Testis (tissue), 3 donors: ENCODE results near the gene ALDH4A1. TPM values are rescaled to one million over a fixed set of nuclear protein-coding genes. Genes with fewer than 3 reads are reported as not detected.

Source experiments
- DNase-seq: peaks from one replicate; pipeline ENCODE4 v3.0.0-alpha.2; 2019
- H3K27ac ChIP-seq, 2 donors: fragments of 200-600 bp; sonication (generic); one replicate each; pipeline ENCODE4 v1.5.1; 2019
- H3K27me3 ChIP-seq: fragments of 200-600 bp; sonication (generic); one replicate; pipeline ENCODE4 v1.5.1; 2019
- H3K36me3 ChIP-seq: fragments of 200-600 bp; sonication (generic); one replicate; pipeline ENCODE4 v1.5.1; 2017; ENCODE audit warnings: low read depth; ENCODE audit errors: missing control alignments
- H3K4me1 ChIP-seq: fragments of 200-600 bp; sonication (generic); one replicate; pipeline ENCODE4 v1.5.1; 2019
- H3K4me3 ChIP-seq, 2 donors: fragments of 200-600 bp; sonication (generic); one replicate each; pipeline ENCODE4 v1.5.1; 2017 to 2019
- H3K9me3 ChIP-seq: fragments of 200-600 bp; sonication (generic); one replicate; pipeline ENCODE4 v1.5.1; 2017
- POLR2A ChIP-seq: fragments of 450-650 bp; IDR thresholded peaks from one replicate; pipeline ENCODE4 v1.6.1; 2017; ENCODE audit warnings: antibody characterized with exemption, mild to moderate bottlenecking, moderate library complexity
- WGBS, 2 donors: methylation state at CpG; one replicate each; pipeline ENCODE4 v1.1.5; 2018; 5-methylcytosine and 5-hydroxymethylcytosine counted together
- intact Hi-C: fragments of 100-400 bp; cut with DNase I; formaldehyde crosslinking; loops from one replicate; pipeline ENCODE4 v1.15.1; 2023; ENCODE audit warnings: low total_unique reads
- polyA plus RNA-seq: library from polyadenylated mRNA; stranded (reverse); fragments of 350-450 nt; fragmentation: Illumina TruSeq; extraction: RNeasy Lipid Tissue Mini Kit (QIAGEN cat#74804); gene quantifications from one replicate; pipeline ENCODE4 v1.2.3, GENCODE V29; 2014; ENCODE audit warnings: low read depth, low replicate concordance; ENCODE audit not compliant: insufficient read depth
- total RNA-seq, 2 donors: library from RNA; depleted of rRNA; stranded (reverse); fragments of >200 nt; gene quantifications; one replicate each; pipeline ENCODE4 v1.2.3, GENCODE V29; 2016
- TF ChIP-seq, protein P1 (sequence below), 3 experiments: fragments of 450-650 bp in 2 of 3; fragments of 200-600 bp in 1 of 3; sonication (generic) in 1 of 3; IDR thresholded peaks; one replicate each; pipeline ENCODE4 v1.5.1; 2016 to 2019; ENCODE audit warnings: antibody characterized with exemption in 3 of 3, mild to moderate bottlenecking in 2 of 3, moderate library complexity in 1 of 3

ALDH4A1 gene
- total and polyA plus RNA-seq, 3 donors from 2014 or later = 8.2 to 10.6 (median 9.6) TPM

DNA sequence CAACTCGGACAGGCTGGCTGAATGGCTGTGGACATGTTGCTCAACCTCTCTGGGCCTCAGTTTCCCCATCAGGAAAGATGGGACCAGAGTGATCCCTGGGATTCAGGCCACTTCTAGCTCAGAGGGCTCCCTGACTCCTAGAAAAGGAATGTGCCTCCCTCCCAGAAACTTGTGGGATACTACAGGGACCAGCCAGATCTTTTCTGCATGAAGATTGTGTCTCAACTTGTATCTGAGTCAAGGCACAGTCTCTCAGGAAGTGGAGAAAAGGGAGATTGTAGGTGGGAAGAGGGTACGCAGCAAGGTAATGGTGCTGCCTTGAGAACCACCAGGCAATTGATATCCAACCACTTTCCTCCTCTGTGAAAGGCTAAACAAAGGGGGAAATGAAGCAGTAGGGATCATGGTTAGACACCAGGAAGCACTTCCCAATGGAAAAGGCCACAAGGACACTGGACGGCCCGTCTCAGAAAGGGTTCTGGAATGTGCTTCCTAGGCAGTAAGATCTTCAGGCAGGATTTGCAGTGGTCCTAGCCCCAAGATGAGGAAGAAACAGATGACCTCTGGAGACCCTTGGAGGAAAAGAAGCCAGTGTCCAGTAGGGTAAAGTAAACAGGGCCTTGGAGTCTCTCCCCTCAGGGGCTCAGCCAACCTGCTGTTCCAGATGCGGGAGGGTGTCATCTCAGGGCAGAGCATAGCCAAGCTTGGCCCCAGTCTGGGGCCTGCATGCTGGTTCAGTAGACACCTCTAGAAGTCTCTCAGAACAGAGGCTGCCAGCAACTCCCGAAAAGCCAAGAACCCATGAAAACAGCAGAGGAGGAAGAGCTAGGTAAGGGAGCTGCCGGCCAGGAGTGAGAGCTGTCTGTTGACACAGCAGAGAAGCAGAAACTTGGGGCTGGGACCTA is 37.3 kb upstream of the ALDH4A1 start:
- H3K4me1 ChIP-seq = no peaks in the 10 kb centered on the region
- no peaks in the 10 kb centered on the region for H3K36me3 ChIP-seq
- H3K9me3 ChIP-seq = no peaks in the 10 kb centered on the region
- no peak overlapping the region for H3K27ac ChIP-seq
- no peak for DNase-seq
- intact Hi-C loops = no loop called here
- TF ChIP-seq, protein P1, sequence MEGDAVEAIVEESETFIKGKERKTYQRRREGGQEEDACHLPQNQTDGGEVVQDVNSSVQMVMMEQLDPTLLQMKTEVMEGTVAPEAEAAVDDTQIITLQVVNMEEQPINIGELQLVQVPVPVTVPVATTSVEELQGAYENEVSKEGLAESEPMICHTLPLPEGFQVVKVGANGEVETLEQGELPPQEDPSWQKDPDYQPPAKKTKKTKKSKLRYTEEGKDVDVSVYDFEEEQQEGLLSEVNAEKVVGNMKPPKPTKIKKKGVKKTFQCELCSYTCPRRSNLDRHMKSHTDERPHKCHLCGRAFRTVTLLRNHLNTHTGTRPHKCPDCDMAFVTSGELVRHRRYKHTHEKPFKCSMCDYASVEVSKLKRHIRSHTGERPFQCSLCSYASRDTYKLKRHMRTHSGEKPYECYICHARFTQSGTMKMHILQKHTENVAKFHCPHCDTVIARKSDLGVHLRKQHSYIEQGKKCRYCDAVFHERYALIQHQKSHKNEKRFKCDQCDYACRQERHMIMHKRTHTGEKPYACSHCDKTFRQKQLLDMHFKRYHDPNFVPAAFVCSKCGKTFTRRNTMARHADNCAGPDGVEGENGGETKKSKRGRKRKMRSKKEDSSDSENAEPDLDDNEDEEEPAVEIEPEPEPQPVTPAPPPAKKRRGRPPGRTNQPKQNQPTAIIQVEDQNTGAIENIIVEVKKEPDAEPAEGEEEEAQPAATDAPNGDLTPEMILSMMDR (IDR thresholded peaks at IDR 0.05) = no peak
- TF ChIP-seq POLR2A = no peak
- H3K4me3 ChIP-seq = no peak overlapping the region
- WGBS, 2 donors = 74 to 81% methylated on average over 6 to 7 of the region's 7 CpGs
- no peaks in the 10 kb centered on the region for H3K27me3 ChIP-seq

- Histone ChIP-seq H3K9me3 (no peaks in the 10 kb centered on the region), H3K4me3 (no peak overlapping the region), H3K36me3 (no peaks in the 10 kb centered on the region), H3K4me1 (no peaks in the 10 kb centered on the region), H3K27ac (no peak overlapping the region), H3K27me3 (no peaks in the 10 kb centered on the region)
- intact Hi-C loops = no loop called here
- no peak for DNase-seq
- TF ChIP-seq, protein P1 (IDR thresholded peaks at IDR 0.05) = no peak
- TF ChIP-seq POLR2A = no peak
- 68% methylated on average over 2 of the region's 2 CpGs; no CpG with 5 or more reads in 1 of the 2 donors for WGBS, 2 donors
Observed at GRCh38 chr1:18938707-18939070, 36.3 kb upstream of the ALDH4A1 start.

DNA sequence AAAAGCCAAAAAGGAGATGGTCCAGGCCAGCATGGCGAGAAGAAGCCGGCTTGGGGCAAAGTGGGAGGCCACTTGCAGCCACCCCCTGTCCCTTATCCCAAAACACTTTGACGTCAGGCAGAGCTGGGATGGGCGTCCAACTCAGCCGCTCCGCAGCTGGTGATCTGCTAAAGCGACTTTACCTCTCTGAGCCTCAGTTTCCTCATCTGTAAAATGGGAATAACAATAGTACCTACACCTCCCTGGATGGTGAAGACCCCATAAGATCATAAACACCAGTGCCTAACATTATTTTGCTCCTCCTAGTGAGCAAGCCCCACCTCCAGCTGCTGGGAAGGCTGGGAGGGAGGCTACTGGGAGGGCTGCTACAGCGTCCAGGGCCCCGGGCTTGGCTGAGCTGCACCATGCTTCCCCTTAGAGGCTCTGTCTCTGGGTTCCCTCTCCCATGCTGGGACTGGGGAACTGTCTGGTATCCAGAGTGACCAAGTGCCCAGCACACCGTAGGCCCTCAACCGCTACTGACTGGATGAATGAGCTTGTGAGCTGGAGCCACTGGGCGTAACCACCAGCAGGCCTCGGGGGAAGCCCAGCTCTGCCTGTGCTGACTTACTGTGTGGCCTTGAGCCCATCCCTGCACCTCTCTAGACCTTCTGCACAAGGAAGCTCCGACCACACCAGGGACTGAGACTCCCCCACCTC is 35.8 kb upstream of the ALDH4A1 start:
- Histone ChIP-seq H3K27ac (no peak overlapping the region), H3K4me3 (no peak overlapping the region), H3K36me3 (no peaks in the 10 kb centered on the region), H3K4me1 (no peaks in the 10 kb centered on the region), H3K27me3 (no peaks in the 10 kb centered on the region), H3K9me3 (no peaks in the 10 kb centered on the region)
- TF ChIP-seq POLR2A = no peak
- TF ChIP-seq, protein P1 (IDR thresholded peaks at IDR 0.05) = no peak
- intact Hi-C loops = no loop called here
- DNase-seq = no peak
- WGBS, 2 donors = 84 to 90% methylated on average over 13 to 14 of the region's 14 CpGs

DNA sequence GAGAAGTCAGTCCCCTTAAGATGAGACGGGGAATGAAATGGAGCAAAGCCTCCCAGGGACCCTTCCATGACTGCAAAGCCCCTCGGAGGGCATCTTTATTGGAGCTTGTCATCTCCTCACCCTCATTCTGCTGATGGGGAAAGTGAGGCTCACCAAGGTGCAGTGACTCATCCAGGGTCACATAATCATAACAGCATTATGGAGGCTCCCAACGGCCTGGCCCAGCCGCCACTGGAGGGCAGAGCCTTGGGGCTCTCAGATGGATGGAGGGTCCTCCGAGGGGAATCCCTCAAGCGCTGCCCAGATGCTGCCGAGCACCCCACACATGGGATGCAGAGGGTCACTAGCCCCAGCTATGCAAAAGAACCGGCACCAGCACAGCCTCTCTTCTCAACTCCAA is 35.2 kb upstream of the ALDH4A1 start:
- no peaks in the 10 kb centered on the region for H3K9me3 ChIP-seq
- no peaks in the 10 kb centered on the region for H3K27me3 ChIP-seq
- H3K36me3 ChIP-seq = no peaks in the 10 kb centered on the region
- H3K4me1 ChIP-seq = no peaks in the 10 kb centered on the region
- H3K27ac ChIP-seq = no peak overlapping the region
- TF ChIP-seq, protein P1 (IDR thresholded peaks at IDR 0.05) = no peak
- TF ChIP-seq POLR2A = no peak
- intact Hi-C loops = no loop called here
- no peak for DNase-seq
- 96 to 97% methylated on average over 6 to 8 of the region's 8 CpGs for WGBS, 2 donors
- H3K4me3 ChIP-seq = no peak overlapping the region
